Measurements from ENCODE around the gene RBM14. TPM values are rescaled to one million over a fixed set of nuclear protein-coding genes. Genes with fewer than 3 reads are reported as not detected.

The RBM14 gene
- total RNA-seq, 1 donor from 2014 or later = 34.9 TPM

GRCh38 chr11:66626926-66627325 is 10.5 kb downstream of the RBM14 start:
- TF ChIP-seq, protein P1, sequence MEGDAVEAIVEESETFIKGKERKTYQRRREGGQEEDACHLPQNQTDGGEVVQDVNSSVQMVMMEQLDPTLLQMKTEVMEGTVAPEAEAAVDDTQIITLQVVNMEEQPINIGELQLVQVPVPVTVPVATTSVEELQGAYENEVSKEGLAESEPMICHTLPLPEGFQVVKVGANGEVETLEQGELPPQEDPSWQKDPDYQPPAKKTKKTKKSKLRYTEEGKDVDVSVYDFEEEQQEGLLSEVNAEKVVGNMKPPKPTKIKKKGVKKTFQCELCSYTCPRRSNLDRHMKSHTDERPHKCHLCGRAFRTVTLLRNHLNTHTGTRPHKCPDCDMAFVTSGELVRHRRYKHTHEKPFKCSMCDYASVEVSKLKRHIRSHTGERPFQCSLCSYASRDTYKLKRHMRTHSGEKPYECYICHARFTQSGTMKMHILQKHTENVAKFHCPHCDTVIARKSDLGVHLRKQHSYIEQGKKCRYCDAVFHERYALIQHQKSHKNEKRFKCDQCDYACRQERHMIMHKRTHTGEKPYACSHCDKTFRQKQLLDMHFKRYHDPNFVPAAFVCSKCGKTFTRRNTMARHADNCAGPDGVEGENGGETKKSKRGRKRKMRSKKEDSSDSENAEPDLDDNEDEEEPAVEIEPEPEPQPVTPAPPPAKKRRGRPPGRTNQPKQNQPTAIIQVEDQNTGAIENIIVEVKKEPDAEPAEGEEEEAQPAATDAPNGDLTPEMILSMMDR (IDR thresholded peaks at IDR 0.05) = no peak
- no peak for TF ChIP-seq POLR2AphosphoS5 (IDR thresholded peaks at IDR 0.05; ENCODE audit: insufficient read depth in 1 of 2, low read depth in 1 of 2)
- no peak for TF ChIP-seq POLR2A (IDR thresholded peaks at IDR 0.05)
- Histone ChIP-seq H3K36me3 (peaks cover 0 to 64% of the 10 kb centered on the region in 2 donors), H3K4me1 (peaks cover 38% of the 10 kb centered on the region), H3K9me3 (no peaks in the 10 kb centered on the region), H3K27me3 (no peaks in the 10 kb centered on the region), H3K4me3 (no peak overlapping the region), H3K27ac (no peak overlapping the region)
- no peak for DNase-seq (ENCODE audit: extremely low spot score in 2 of 2)
- intact Hi-C loops (cut with DNase I) = no loop called here

DNA sequence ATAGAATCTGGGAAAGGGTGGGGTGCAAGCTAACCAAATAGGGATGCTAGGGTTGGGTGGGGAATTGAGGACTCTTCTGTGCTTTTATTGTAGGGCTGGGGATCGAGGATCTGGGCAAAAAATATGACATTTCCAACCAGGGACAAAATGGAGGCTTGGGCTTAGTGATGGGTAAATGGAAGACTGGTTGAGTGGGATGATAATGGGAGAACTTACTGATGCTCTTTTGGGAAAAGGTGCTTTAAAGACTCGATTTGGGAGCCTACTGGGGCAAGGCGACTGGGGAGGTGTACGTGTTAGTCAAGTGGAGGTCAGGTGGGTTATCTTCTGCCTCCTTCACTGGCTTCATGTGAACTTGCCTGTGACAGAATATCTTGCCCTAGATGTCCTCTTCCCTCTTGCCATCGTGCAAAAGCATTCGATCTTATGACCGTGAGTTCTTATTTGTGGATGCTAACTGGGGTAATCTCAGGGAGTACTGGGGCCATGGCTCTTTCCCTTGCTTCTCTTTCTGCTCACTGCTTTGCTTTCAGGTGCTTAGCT is 11.7 kb downstream of the RBM14 start:
- Histone ChIP-seq H3K27me3 (no peaks in the 10 kb centered on the region), H3K4me1 (peaks cover 29% of the 10 kb centered on the region), H3K4me3 (no peak overlapping the region), H3K36me3 (peaks cover 0 to 64% of the 10 kb centered on the region in 2 donors), H3K27ac (no peak overlapping the region), H3K9me3 (no peaks in the 10 kb centered on the region)
- intact Hi-C loops (cut with DNase I) = no loop called here
- TF ChIP-seq, protein P1 (IDR thresholded peaks at IDR 0.05) = no peak
- TF ChIP-seq POLR2AphosphoS5 (IDR thresholded peaks at IDR 0.05; ENCODE audit: insufficient read depth in 1 of 2, low read depth in 1 of 2) = no peak
- TF ChIP-seq POLR2A (IDR thresholded peaks at IDR 0.05) = no peak
- DNase-seq (ENCODE audit: extremely low spot score in 2 of 2) = no peak

DNA sequence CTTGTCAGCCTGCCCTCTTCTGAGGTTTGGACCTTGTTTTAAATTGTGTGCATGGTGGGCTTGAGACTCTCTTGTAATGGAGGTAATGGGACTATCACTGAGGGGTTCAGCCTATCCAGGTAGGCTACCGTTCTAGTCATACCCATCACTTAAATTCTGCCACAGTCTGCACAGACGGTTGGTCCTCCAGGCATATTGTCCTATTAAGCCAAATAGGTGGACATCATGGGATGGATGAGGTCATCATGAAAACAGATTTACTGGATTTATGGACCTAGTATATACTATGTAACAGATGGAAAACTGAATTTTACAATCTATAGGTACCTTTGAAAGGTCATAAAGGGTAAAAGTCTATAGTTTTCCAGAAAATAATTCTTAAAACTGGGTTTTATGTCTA is 12.9 kb downstream of the RBM14 start:
- Histone ChIP-seq H3K27ac (no peak overlapping the region), H3K36me3 (peaks cover 0 to 57% of the 10 kb centered on the region in 2 donors), H3K27me3 (no peaks in the 10 kb centered on the region), H3K9me3 (no peaks in the 10 kb centered on the region), H3K4me1 (peaks cover 16% of the 10 kb centered on the region), H3K4me3 (no peak overlapping the region)
- intact Hi-C loops (cut with DNase I) = no loop called here
- no peak for TF ChIP-seq POLR2A (IDR thresholded peaks at IDR 0.05)
- no peak for TF ChIP-seq POLR2AphosphoS5 (IDR thresholded peaks at IDR 0.05; ENCODE audit: insufficient read depth in 1 of 2, low read depth in 1 of 2)
- TF ChIP-seq, protein P1 (IDR thresholded peaks at IDR 0.05) = no peak
- no peak for DNase-seq (ENCODE audit: extremely low spot score in 2 of 2)

GRCh38 chr11:66631883-66632282 is 15.5 kb downstream of the RBM14 start:
- Histone ChIP-seq H3K36me3 (peaks cover 0 to 31% of the 10 kb centered on the region in 2 donors), H3K27me3 (no peaks in the 10 kb centered on the region), H3K4me3 (no peak overlapping the region), H3K9me3 (no peaks in the 10 kb centered on the region), H3K27ac (no peak overlapping the region), H3K4me1 (peaks cover 19% of the 10 kb centered on the region)
- no peak for DNase-seq (ENCODE audit: extremely low spot score in 2 of 2)
- intact Hi-C loops (cut with DNase I) = no loop called here
- TF ChIP-seq, protein P1 (IDR thresholded peaks at IDR 0.05) = no peak
- TF ChIP-seq POLR2A (IDR thresholded peaks at IDR 0.05) (no peak), POLR2AphosphoS5 (IDR thresholded peaks at IDR 0.05; ENCODE audit: insufficient read depth in 1 of 2, low read depth in 1 of 2) (no peak)

GRCh38 chr11:66632952-66633351 is 16.5 kb downstream of the RBM14 start:
- Histone ChIP-seq H3K27ac (no peak overlapping the region), H3K27me3 (no peaks in the 10 kb centered on the region), H3K4me1 (peaks cover 21% of the 10 kb centered on the region), H3K9me3 (no peaks in the 10 kb centered on the region), H3K36me3 (peaks cover 0 to 21% of the 10 kb centered on the region in 2 donors), H3K4me3 (no peak overlapping the region)
- intact Hi-C loops (cut with DNase I) = no loop called here
- TF ChIP-seq POLR2A (IDR thresholded peaks at IDR 0.05) = no peak
- TF ChIP-seq POLR2AphosphoS5 (IDR thresholded peaks at IDR 0.05; ENCODE audit: insufficient read depth in 1 of 2, low read depth in 1 of 2) = no peak
- TF ChIP-seq, protein P1 (IDR thresholded peaks at IDR 0.05) = no peak
- DNase-seq (ENCODE audit: extremely low spot score in 2 of 2) = no peak
